ENCODE measurements around the gene SOX10. TPM values are rescaled to one million over a fixed set of nuclear protein-coding genes. Genes with fewer than 3 reads are reported as not detected.

Gene SOX10
- total RNA-seq, 2 experiments from 2014 or later = not detected

- Histone ChIP-seq H3K36me3 (ENCODE audit: insufficient read depth, low read length) (no peaks in the 10 kb centered on the region), H3K9me2 (ENCODE audit: insufficient read depth, low read length) (no peaks in the 10 kb centered on the region), H3K4me1 (ENCODE audit: insufficient read depth, low read length, poor library complexity, severe bottlenecking) (no peaks in the 10 kb centered on the region), H4K20me1 (ENCODE audit: insufficient read depth, low read length) (no peaks in the 10 kb centered on the region), H2AFZ (ENCODE audit: low read length) (no peak overlapping the region), H3K9me3 (ENCODE audit: low read length) (no peaks in the 10 kb centered on the region), H3K27ac (ENCODE audit: low read depth, low read length, poor library complexity, severe bottlenecking) (no peak overlapping the region), H3K4me3 (ENCODE audit: low read depth, low read length, poor library complexity, severe bottlenecking) (no peak overlapping the region), H3K79me2 (ENCODE audit: insufficient read depth, low read depth, low read length) (no peaks in the 10 kb centered on the region), H3K4me2 (ENCODE audit: low read length) (no peak overlapping the region)
- no TSS peak for BruUV-seq (replicated peaks)
- no peak for DNase-seq (ENCODE audit: low spot score)
- intact Hi-C loops (cut with micrococcal nuclease; ENCODE audit: unreplicated experiment) = no loop called here
- POLR2A ChIA-PET = interaction anchor here (0.5 kb wide), 1 partner anchor 54 kb away, joined by 5 read pairs; no protein-coding TSS in a partner anchor
- CTCF ChIA-PET (ENCODE audit: unreplicated experiment) = no interaction called here
- TF ChIP-seq CTCF (conservative IDR thresholded peaks at IDR 0.05; ENCODE audit: low read length) (no peak), EZH2phosphoT487 (IDR thresholded peaks at IDR 0.05; ENCODE audit: borderline replicate concordance, low read depth, low read length) (no peak)
These were observed 24.8 kb upstream of the SOX10 start for GRCh38 chr22:38009000-38009806.

GRCh38 chr22:38007330-38007902 lies 23.1 kb upstream of the SOX10 start:
- Histone ChIP-seq H3K27ac (ENCODE audit: low read depth, low read length, poor library complexity, severe bottlenecking) (no peak overlapping the region), H3K79me2 (ENCODE audit: insufficient read depth, low read depth, low read length) (no peaks in the 10 kb centered on the region), H3K4me1 (ENCODE audit: insufficient read depth, low read length, poor library complexity, severe bottlenecking) (no peaks in the 10 kb centered on the region), H3K4me2 (ENCODE audit: low read length) (no peak overlapping the region), H3K9me3 (ENCODE audit: low read length) (no peaks in the 10 kb centered on the region), H2AFZ (ENCODE audit: low read length) (no peak overlapping the region), H4K20me1 (ENCODE audit: insufficient read depth, low read length) (no peaks in the 10 kb centered on the region), H3K9me2 (ENCODE audit: insufficient read depth, low read length) (no peaks in the 10 kb centered on the region), H3K4me3 (ENCODE audit: low read depth, low read length, poor library complexity, severe bottlenecking) (no peak overlapping the region), H3K36me3 (ENCODE audit: insufficient read depth, low read length) (no peaks in the 10 kb centered on the region)
- DNase-seq (ENCODE audit: low spot score) = no peak
- intact Hi-C loops (cut with micrococcal nuclease; ENCODE audit: unreplicated experiment) = no loop called here
- POLR2A ChIA-PET = no interaction called here
- TF ChIP-seq EZH2phosphoT487 (IDR thresholded peaks at IDR 0.05; ENCODE audit: borderline replicate concordance, low read depth, low read length) = no peak
- TF ChIP-seq CTCF (conservative IDR thresholded peaks at IDR 0.05; ENCODE audit: low read length) = no peak
- CTCF ChIA-PET (ENCODE audit: unreplicated experiment) = no interaction called here
- no TSS peak for BruUV-seq (replicated peaks)

- ChIA-PET POLR2A (no interaction called here), CTCF (ENCODE audit: unreplicated experiment) (no interaction called here)
- Histone ChIP-seq H4K20me1 (ENCODE audit: insufficient read depth, low read length) (no peaks in the 10 kb centered on the region), H3K4me2 (ENCODE audit: low read length) (no peak overlapping the region), H3K79me2 (ENCODE audit: insufficient read depth, low read depth, low read length) (no peaks in the 10 kb centered on the region), H3K4me3 (ENCODE audit: low read depth, low read length, poor library complexity, severe bottlenecking) (no peak overlapping the region), H2AFZ (ENCODE audit: low read length) (no peak overlapping the region), H3K9me3 (ENCODE audit: low read length) (no peaks in the 10 kb centered on the region), H3K9me2 (ENCODE audit: insufficient read depth, low read length) (no peaks in the 10 kb centered on the region), H3K36me3 (ENCODE audit: insufficient read depth, low read length) (no peaks in the 10 kb centered on the region), H3K27ac (ENCODE audit: low read depth, low read length, poor library complexity, severe bottlenecking) (no peak overlapping the region), H3K4me1 (ENCODE audit: insufficient read depth, low read length, poor library complexity, severe bottlenecking) (no peaks in the 10 kb centered on the region)
- intact Hi-C loops (cut with micrococcal nuclease; ENCODE audit: unreplicated experiment) = no loop called here
- no peak for DNase-seq (ENCODE audit: low spot score)
- BruUV-seq (replicated peaks) = no TSS peak
- no peak for TF ChIP-seq CTCF (conservative IDR thresholded peaks at IDR 0.05; ENCODE audit: low read length)
These were observed 22.6 kb upstream of the SOX10 start for GRCh38 chr22:38006906-38007305.

Data from OCI-LY7 (cell line).